ENCODE results near the gene CALHM5. TPM values are rescaled to one million over a fixed set of nuclear protein-coding genes. Genes with fewer than 3 reads are reported as not detected.

CALHM5 gene
- total and polyA plus RNA-seq, 8 donors = under 0.01 to 4.2 (median 0.22) TPM

GRCh38 chr6:116568821-116569755, 57.6 kb downstream of the CALHM5 start:
- Histone ChIP-seq H3K36me3 (peaks cover 0 to 3% (median 0%) of the 10 kb centered on the region in 4 donors), H3K4me1 (peaks cover 24 to 39% (median 34%) of the 10 kb centered on the region in 4 donors), H3K9me3 (no peaks in the 10 kb centered on the region), H3K27ac (no peak overlapping the region), H3K4me3 (no peak overlapping the region), H3K27me3 (no peaks in the 10 kb centered on the region)
- intact Hi-C loops (cut with DNase I; ENCODE audit: low total_unique reads) = no loop called here
- WGBS, 5 donors = 63 to 67% (median 64%) methylated on average over 7 of the region's 7 CpGs
- TF ChIP-seq POLR2AphosphoS5 (IDR thresholded peaks at IDR 0.05) = no peak
- no peak for TF ChIP-seq CTCF (IDR thresholded peaks at IDR 0.05)
- TF ChIP-seq EP300 (IDR thresholded peaks at IDR 0.05) = no peak
- no peak for DNase-seq

DNA sequence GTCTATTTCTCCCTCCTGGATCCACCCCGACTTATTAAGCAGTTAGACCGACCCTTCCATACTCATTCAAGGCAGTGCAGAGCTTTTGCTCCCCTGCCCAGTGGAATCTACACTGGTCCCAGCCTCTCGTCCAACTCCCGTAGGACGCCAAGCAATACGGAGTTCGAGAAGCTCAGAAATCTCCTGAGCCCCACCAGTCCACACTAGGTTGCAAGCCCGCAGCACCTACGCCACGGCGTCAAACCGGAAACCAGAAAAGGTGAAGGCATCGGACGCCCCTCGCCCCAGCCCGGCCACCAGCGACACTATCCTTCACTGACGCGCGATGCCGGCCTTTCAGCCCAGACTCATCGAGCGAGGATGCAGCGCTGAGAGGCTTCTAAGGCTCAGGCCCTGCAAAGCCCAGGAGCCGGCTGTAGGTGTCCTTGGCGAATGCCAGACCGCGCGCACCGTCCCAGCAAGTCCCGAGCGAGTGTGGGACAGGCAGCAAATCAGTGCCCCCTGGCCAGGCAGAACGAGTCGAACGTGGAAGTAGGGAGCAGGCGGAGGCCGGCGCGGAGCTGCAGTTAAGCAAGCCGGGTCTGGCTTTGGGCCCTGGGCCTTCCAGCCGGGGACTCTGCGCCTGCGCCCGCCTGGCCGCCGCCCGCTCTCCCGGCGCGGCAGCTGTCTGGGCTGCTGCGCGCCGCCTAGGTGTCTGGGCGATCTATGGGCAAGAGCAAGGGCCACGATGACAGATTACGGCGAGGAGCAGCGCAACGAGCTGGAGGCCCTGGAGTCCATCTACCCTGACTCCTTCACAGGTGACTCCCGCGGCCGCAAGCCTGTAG, 59.6 kb downstream of the CALHM5 start, which contains the start of gene RWDD1:
RWDD1 (plus strand) TSS at position 649 of the 827 bp plus-strand sequence; CDS start at position 728, 79 bp downstream.
- H3K36me3 ChIP-seq = peaks cover 0 to 15% (median 14%) of the 10 kb centered on the region in 4 donors
- intact Hi-C loops (cut with DNase I; ENCODE audit: low total_unique reads) = no loop called here
- TF ChIP-seq CTCF (IDR thresholded peaks at IDR 0.05) (peak in 3 of 7 experiments; percentile 15 to 43 (median 24)), POLR2AphosphoS5 (IDR thresholded peaks at IDR 0.05) (peak; percentile 73 to 93 (median 92)), EP300 (IDR thresholded peaks at IDR 0.05) (no peak), POLR2A (IDR thresholded peaks at IDR 0.05) (peak in 2 of 4 donors; percentile 56 to 60)

DNA sequence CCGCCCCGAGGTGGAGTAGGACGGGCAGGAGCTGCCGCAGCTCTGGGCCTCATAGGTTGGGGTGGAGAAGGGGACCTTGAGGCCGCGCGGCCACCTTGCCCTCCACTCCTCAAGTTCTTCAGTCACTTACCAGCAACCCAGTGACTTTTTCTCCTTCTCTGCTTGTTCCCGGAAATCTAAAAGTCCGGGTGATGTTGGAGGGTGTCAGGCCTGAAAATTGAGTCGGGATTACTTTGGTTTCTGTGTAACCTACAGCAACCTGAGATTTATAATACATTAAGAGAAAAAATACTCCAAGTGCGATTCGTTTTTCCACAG, 60.2 kb downstream of the CALHM5 start:
- no peak for TF ChIP-seq EP300 (IDR thresholded peaks at IDR 0.05)
- TF ChIP-seq POLR2A (IDR thresholded peaks at IDR 0.05) = no peak
- no peak for TF ChIP-seq POLR2AphosphoS5 (IDR thresholded peaks at IDR 0.05)
- TF ChIP-seq CTCF (IDR thresholded peaks at IDR 0.05) = no peak
- no peak for DNase-seq
- 0% methylated on average over 11 to 12 of the region's 12 CpGs for WGBS, 5 donors
- Histone ChIP-seq H3K27ac (peak overlapping the region; percentile 86 to 93 (median 92)), H3K36me3 (peaks cover 0 to 20% (median 20%) of the 10 kb centered on the region in 4 donors), H3K4me1 (peaks cover 24 to 51% (median 28%) of the 10 kb centered on the region in 4 donors), H3K9me3 (no peaks in the 10 kb centered on the region), H3K4me3 (peak overlapping the region; percentile 73 to 81 (median 76)), H3K27me3 (no peaks in the 10 kb centered on the region)
- intact Hi-C loops (cut with DNase I; ENCODE audit: low total_unique reads) = no loop called here

More for the DNA sequence above, 59.6 kb downstream of the CALHM5 start, which contains the start of gene RWDD1:
- 0 to 1% (median 0%) methylated on average over 8 to 62 of the region's 62 CpGs for WGBS, 5 donors
- Histone ChIP-seq H3K9me3 (no peaks in the 10 kb centered on the region), H3K27me3 (no peaks in the 10 kb centered on the region), H3K4me1 (peaks cover 24 to 47% (median 28%) of the 10 kb centered on the region in 4 donors), H3K4me3 (peak within 1 kb of the TSS; percentile 73 to 81 (median 76)), H3K27ac (peak within 1 kb of the TSS; percentile 86 to 93 (median 92))
- DNase-seq = peak; percentile 99 to 100

- Histone ChIP-seq H3K9me3 (no peaks in the 10 kb centered on the region), H3K36me3 (peaks cover 0 to 25% (median 24%) of the 10 kb centered on the region in 4 donors), H3K4me1 (peaks cover 24 to 56% (median 28%) of the 10 kb centered on the region in 4 donors), H3K27me3 (no peaks in the 10 kb centered on the region), H3K4me3 (peak overlapping the region; percentile 73 to 81 (median 76)), H3K27ac (peak overlapping the region in 4 of 5 donors; percentile 92 to 93 (median 92))
- WGBS, 5 donors = 1 to 3% (median 2%) methylated on average over 7 of the region's 7 CpGs
- DNase-seq = peak; percentile 34 to 69
- intact Hi-C loops (cut with DNase I; ENCODE audit: low total_unique reads) = no loop called here
- TF ChIP-seq CTCF (IDR thresholded peaks at IDR 0.05) = no peak
- no peak for TF ChIP-seq POLR2AphosphoS5 (IDR thresholded peaks at IDR 0.05)
- TF ChIP-seq POLR2A (IDR thresholded peaks at IDR 0.05) = no peak
- TF ChIP-seq EP300 (IDR thresholded peaks at IDR 0.05) = no peak
Measured at GRCh38 chr6:116572162-116572561, 60.7 kb downstream of the CALHM5 start.
